HEK293 (cell line): ENCODE measurements around the gene FAM234A.

Experiments used
- SETDB1 ChIP-seq: IDR thresholded peaks from one replicate; pipeline ENCODE4 v1.6.1; 2017; ENCODE audit warnings: mild to moderate bottlenecking, low read length, moderate library complexity, mixed read lengths; ENCODE audit not compliant: insufficient read length
- ZFP41 ChIP-seq: fragments of 450-650 bp; formaldehyde crosslinking; IDR thresholded peaks from 2 replicates; pipeline ENCODE4 v1.5.1; 2016; ENCODE audit warnings: missing biosample characterization, missing genetic modification characterization, borderline replicate concordance
- ZNF184 ChIP-seq: fragments of 450-650 bp; IDR thresholded peaks from 2 replicates; pipeline ENCODE4 v1.5.1; 2018; ENCODE audit warnings: missing biosample characterization, mild to moderate bottlenecking, missing genetic modification characterization
- ZNF2 ChIP-seq: fragments of 450-650 bp; formaldehyde crosslinking; IDR thresholded peaks from 2 replicates; pipeline ENCODE4 v1.5.1; 2016; ENCODE audit warnings: missing biosample characterization, missing genetic modification characterization
- ZNF473 ChIP-seq: fragments of 450-650 bp; formaldehyde crosslinking; IDR thresholded peaks from 2 replicates; pipeline ENCODE4 v1.5.1; 2017; ENCODE audit warnings: missing biosample characterization, missing genetic modification characterization
- ZNF558 ChIP-seq: fragments of 450-650 bp; formaldehyde crosslinking; IDR thresholded peaks from 2 replicates; pipeline ENCODE4 v1.5.1; 2016; ENCODE audit warnings: missing biosample characterization, missing genetic modification characterization
- ZNF792 ChIP-seq: fragments of 450-650 bp; formaldehyde crosslinking; IDR thresholded peaks from 2 replicates; pipeline ENCODE4 v1.5.1; 2016; ENCODE audit warnings: missing biosample characterization, missing genetic modification characterization
- TF ChIP-seq, protein P1 (sequence below): fragments of 450-650 bp; formaldehyde crosslinking; IDR thresholded peaks from 2 replicates; pipeline ENCODE4 v1.5.1; 2016; ENCODE audit warnings: missing biosample characterization, missing genetic modification characterization

DNA sequence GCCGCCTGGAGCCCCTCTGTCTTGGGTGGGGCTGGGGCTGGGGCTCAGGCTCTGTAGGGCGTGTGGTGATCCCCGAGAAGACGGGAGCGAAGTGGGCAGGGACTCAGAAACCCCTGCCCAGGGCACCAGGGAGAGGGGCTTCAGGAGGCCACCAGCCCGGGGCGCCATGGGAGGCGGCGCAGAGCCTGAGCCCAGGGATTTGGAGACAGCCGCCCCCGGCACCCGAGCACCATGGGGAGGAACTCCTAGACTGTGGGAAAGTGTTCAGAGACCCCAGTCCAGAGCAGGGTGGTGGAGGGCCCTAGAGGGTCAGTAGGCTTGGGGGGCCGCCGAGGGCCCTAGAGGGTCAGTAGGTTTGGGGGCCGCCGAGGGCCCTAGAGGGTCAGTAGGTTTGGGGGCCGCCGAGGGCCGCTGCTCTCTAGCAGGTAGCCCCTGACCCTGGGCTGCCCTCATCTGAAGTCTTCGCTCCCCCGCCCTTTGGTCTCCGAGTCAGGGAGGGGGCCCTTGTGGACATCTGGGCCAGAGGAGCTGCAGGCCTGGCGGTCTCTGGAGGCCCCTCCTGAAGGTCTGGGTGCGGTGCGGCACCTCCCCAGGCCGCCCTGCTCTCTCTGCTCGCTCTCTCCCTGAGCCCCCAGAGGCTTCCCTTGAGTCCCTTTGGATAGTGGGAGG, 46.5 kb downstream of the FAM234A start:
- TF ChIP-seq ZNF184 (tag by site-specific recombination) (no peak), ZNF558 (tag by site-specific recombination) (no peak), ZFP41 (tag by site-specific recombination) (no peak), ZNF2 (tag by site-specific recombination) (no peak), ZNF473 (no peak), ZNF792 (tag by site-specific recombination) (no peak), SETDB1 (no peak)
- TF ChIP-seq, protein P1, sequence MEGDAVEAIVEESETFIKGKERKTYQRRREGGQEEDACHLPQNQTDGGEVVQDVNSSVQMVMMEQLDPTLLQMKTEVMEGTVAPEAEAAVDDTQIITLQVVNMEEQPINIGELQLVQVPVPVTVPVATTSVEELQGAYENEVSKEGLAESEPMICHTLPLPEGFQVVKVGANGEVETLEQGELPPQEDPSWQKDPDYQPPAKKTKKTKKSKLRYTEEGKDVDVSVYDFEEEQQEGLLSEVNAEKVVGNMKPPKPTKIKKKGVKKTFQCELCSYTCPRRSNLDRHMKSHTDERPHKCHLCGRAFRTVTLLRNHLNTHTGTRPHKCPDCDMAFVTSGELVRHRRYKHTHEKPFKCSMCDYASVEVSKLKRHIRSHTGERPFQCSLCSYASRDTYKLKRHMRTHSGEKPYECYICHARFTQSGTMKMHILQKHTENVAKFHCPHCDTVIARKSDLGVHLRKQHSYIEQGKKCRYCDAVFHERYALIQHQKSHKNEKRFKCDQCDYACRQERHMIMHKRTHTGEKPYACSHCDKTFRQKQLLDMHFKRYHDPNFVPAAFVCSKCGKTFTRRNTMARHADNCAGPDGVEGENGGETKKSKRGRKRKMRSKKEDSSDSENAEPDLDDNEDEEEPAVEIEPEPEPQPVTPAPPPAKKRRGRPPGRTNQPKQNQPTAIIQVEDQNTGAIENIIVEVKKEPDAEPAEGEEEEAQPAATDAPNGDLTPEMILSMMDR (tag by site-specific recombination), result no peak
